SU-DHL-6 (cell line): ENCODE data around the gene PHACTR3.

Experiments used
- CTCF ChIP-seq: fragments of 200-600 bp; sonication (generic); IDR thresholded peaks from one replicate; pipeline ENCODE4 v1.5.1; 2017; ENCODE audit warnings: antibody characterized with exemption, mild to moderate bottlenecking, low read length, moderate library complexity; ENCODE audit not compliant: insufficient read depth, poor library complexity, severe bottlenecking
- EZH2phosphoT487 ChIP-seq: fragments of 200-600 bp; sonication (generic), shearing (Covaris generic); conservative IDR thresholded peaks from 2 replicates; pipeline ENCODE4 v1.6.1; 2018; ENCODE audit warnings: mild to moderate bottlenecking, antibody characterized with exemption, low read length, moderate library complexity, mixed read lengths

- no peak for TF ChIP-seq CTCF
- no peak for TF ChIP-seq EZH2phosphoT487
These were observed 60.1 kb downstream of the PHACTR3 start for GRCh38 chr20:59664421-59664941.
